NCI-H446 treated with DMSO at 0.1 percent for 48 hours (cell line): ENCODE results near the gene MC2R.
"Not testable (repeated sequence)": the region's sequence is repeated elsewhere in the genome, so short reads cannot be mapped to it uniquely, and the experiment has no call there.

Experiments
- DNase-seq: peaks from one replicate; lab custom pipeline; 2025; lab: John Stamatoyannopoulos, UW

MC2R gene

GRCh38 chr18:13892098-13892497, 23.2 kb downstream of the MC2R start:
- no peak for DNase-seq

GRCh38 chr18:13890761-13891361, 24.5 kb downstream of the MC2R start:
- DNase-seq: no peak

- no peak for DNase-seq
These were observed 25.7 kb downstream of the MC2R start for GRCh38 chr18:13889671-13890070.

GRCh38 chr18:13888191-13888716, 27.1 kb downstream of the MC2R start:
- no peak for DNase-seq

GRCh38 chr18:13885009-13885408, 30.3 kb downstream of the MC2R start:
- DNase-seq: no peak

- no peak for DNase-seq
These were observed 35.4 kb downstream of the MC2R start for GRCh38 chr18:13879937-13880336.

- no peak for DNase-seq
These were observed 35.8 kb downstream of the MC2R start for GRCh38 chr18:13879492-13879891.

- no peak for DNase-seq
These were observed 36.5 kb downstream of the MC2R start for GRCh38 chr18:13878857-13879256.

GRCh38 chr18:13877157-13877556, 38.2 kb downstream of the MC2R start:
- no peak for DNase-seq

- peak; percentile 11 for DNase-seq
These were observed 40.8 kb downstream of the MC2R start for GRCh38 chr18:13874558-13874957.

- no peak for DNase-seq
These were observed 42.4 kb downstream of the MC2R start for GRCh38 chr18:13872932-13873331.

GRCh38 chr18:13872373-13872772, 43.0 kb downstream of the MC2R start:
- no peak for DNase-seq

- no peak for DNase-seq
These were observed 43.6 kb downstream of the MC2R start for GRCh38 chr18:13871701-13872100.

GRCh38 chr18:13868501-13869271, 46.6 kb downstream of the MC2R start:
- DNase-seq: no peak

- not testable (repeated sequence) for DNase-seq
These were observed 52.4 kb downstream of the MC2R start for GRCh38 chr18:13862898-13863297.

- DNase-seq: no peak
These were observed 65.5 kb downstream of the MC2R start for GRCh38 chr18:13849791-13850190.

GRCh38 chr18:13836559-13836958, 78.8 kb downstream of the MC2R start:
- no peak for DNase-seq

GRCh38 chr18:13835202-13835601, 80.1 kb downstream of the MC2R start:
- DNase-seq: no peak

- no peak for DNase-seq
These were observed 80.8 kb downstream of the MC2R start for GRCh38 chr18:13834496-13835015.
